H1 (cell line): ENCODE results near the gene SEMA4C. TPM values are rescaled to one million over a fixed set of nuclear protein-coding genes. Genes with fewer than 3 reads are reported as not detected.

Experiments
- JUND ChIP-seq: IDR thresholded peaks from 2 replicates; pipeline ENCODE4 v1.6.1; 2011; ENCODE audit warnings: mild to moderate bottlenecking, improper control_type of control experiment, low read length
- PHF8 ChIP-seq: fragments of 200-600 bp; sonication (generic); conservative IDR thresholded peaks from 2 replicates; pipeline ENCODE4 v1.7.1; 2012; ENCODE audit warnings: low read depth, mild to moderate bottlenecking, inconsistent platforms, low read length, moderate library complexity
- polyA plus RNA-seq, 7 experiments: library from polyadenylated mRNA; depleted of rRNA in 3 of 7; stranded (reverse) in 5 of 7; unstranded in 2 of 7; fragments of >200 nt in 5 of 7; fragments of 200-250 nt in 2 of 7; gene quantifications; 1 replicate in 5 of 7; 2 replicates in 1 of 7; 4 replicates in 1 of 7; pipeline versions ENCODE4 v1.2.1 to v1.2.3, GENCODE V29; 2011 to 2013; ENCODE audit warnings: missing spikeins in 2 of 7, mixed read lengths in 2 of 7
- total RNA-seq: library from RNA; stranded (reverse); fragmentation: NEBNext Ultra II Directional; extraction: Animal tissue kit (Norgen Biotek cat#: 25700); gene quantifications from 2 replicates; pipeline ENCODE4 v1.2.1, GENCODE V29; 2021

Gene SEMA4C
- total and polyA plus RNA-seq, 2 of the 8 experiments (the other 6 are each of a cell fraction or from before 2014, with no cell fraction given), result 47.5 to 67.3 TPM

- TF ChIP-seq PHF8, result no peak
- no peak for TF ChIP-seq JUND
These were observed 4.4 kb upstream of the SEMA4C start (continued) for GRCh38 chr2:96874198-96874831.
